Right renal cortex interstitium (tissue), 3 donors: ENCODE measurements around the gene ERBB2. TPM values are rescaled to one million over a fixed set of nuclear protein-coding genes. Genes with fewer than 3 reads are reported as not detected.
"Not testable (repeated sequence)": the region's sequence is repeated elsewhere in the genome, so short reads cannot be mapped to it uniquely, and the experiment has no call there.

Experiments
- DNase-seq, 3 donors: peaks; one replicate each; pipeline ENCODE4 v3.0.0-alpha.2; 2013; ENCODE audit warnings: low read depth in 3 of 3, low spot score in 2 of 3
- polyA plus RNA-seq, 3 donors: library from polyadenylated mRNA; unstranded; fragments of 120-200 nt; gene quantifications; one replicate each; pipeline ENCODE4 v1.2.1, GENCODE V29; 2013; ENCODE audit not compliant: insufficient read length in 3 of 3

The ERBB2 gene
- polyA plus RNA-seq, 3 donors = 174 to 185 (median 182) TPM

- no peak for DNase-seq
These were observed 56.7 kb downstream of the ERBB2 start for GRCh38 chr17:39756380-39757079.

GRCh38 chr17:39757176-39757662 is 57.4 kb downstream of the ERBB2 start:
- no peak for DNase-seq

DNA sequence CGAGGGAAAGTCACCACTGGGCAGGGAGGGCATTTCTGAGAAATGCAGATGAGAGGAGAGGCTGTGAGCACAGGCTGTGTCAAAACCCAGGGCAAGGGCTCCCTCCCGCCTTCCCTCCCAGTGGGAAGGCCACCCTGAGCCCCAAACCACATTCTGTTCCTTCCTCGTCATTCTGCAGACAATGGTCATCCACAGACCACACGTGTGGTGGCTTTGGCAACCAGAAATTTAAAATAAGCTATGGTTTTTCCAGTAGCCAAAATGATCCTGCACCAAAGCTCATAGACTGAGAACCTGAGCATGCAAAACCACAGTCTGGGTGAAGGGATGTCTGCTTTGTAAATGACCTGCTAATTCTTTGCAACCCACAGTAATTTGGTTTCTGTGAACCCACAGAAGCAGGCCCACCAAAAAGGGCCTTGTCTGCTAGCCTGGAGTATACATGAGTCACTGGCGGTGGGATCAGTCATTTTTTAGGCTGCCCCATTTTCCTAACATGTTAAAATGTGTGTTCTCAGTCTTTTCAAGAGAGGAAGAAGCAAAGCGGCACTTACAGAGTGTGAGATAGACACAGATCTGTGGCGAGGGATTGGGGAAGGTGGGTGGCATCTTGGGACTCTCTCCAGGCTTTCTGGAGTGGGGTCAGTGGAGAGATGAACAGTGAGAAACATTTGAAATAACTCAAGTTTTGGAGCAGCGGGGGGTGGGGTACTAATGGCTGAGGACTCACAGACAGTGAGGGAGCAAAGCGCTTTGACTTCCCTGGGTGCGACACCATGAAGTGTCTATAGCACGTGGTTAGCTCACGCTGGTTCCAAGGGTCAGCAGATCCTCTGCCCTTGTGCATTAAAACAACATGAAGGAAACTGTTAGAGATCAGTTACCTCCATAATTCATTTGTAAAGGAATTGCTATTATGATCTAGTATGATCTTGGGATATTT is 58.3 kb downstream of the ERBB2 start:
- DNase-seq = no peak

- DNase-seq = no peak
These were observed 59.3 kb downstream of the ERBB2 start for GRCh38 chr17:39759204-39759603.

DNA sequence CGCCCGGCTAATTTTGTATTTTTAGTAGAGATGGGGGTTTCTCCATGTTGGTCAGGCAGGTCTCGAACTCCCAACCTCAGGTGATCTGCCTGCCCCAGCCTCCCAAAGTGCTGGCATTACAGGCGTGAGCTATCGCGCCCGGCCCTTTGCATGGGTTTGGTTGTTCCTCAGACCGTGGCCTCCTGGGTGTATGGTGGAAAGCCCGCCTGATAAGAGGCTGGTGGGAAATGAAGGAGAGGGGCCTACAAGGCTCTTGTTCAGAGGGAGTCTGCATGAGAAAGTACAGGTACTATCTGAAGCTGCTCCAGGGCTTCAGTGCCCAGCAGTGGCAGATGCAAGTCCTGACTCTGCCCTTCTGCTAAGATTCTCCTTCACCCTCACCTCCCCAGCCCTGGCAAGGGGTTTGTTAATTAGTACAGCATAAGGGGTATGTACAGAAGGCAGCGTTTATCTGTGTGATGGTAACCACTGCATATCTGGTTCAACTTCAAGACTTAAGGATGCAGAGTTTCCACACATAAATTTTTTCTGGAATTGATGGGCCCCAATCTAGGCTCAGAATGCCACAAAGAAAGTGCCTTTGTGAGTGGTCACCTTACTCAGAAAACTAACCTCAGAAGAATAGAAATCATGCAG is 62.1 kb downstream of the ERBB2 start:
- no peak for DNase-seq

DNA sequence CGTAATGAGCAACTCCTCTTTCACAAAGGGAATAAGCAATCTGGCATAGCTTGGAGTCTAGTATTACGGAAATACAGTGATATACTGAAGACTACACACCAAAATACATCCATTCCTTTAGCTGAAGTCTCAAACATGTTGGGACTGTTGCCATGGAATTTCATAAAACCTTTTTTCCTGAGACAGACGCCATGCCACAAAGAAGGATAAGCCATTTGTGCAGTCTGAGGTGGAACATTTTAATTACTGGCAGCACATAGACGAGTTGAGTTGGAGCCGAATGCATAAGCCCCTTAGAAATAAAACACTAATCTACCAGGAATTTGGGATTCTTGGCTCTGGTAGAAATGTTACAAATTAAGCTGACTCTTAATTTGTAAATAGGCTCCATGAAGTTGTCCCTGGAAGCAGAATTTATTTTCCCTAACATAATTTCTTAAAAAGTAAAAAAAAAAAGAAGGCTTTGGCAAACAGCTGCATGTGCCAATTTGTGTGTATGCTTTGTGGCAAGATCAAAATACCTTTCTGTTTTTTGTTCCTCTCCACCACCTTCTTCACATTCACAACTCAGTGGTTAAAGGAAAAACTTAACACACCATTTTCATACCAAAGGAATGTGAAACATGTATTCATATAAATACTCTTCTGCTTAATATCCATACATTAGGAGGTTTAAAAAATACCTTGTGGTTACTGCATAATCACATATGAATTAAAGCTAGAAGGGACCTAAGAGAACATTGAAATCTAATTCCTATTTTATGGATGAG is 63.4 kb downstream of the ERBB2 start:
- no peak for DNase-seq

- DNase-seq = not testable (repeated sequence)
These were observed 64.3 kb downstream of the ERBB2 start for GRCh38 chr17:39764171-39764570.

DNA sequence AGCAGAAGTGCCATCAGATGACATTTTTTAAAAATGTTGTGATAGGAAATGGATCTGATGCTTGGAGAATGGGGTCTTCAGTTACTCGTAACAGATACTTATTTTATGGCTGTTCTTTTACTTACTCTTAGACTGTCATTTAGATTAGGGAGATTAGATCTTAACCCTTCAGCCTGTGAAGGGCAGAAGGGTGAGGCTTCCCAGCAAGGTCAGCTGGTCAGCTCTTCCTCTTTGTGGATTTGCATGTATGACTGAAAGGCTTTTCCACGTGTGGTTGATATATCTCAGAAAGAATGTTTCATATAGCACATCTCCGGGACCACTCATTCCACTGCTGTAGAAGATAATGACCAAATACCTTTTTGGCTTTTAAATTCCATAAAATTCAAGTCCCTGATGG is 65.3 kb downstream of the ERBB2 start:
- no peak for DNase-seq

- DNase-seq = no peak
These were observed 65.9 kb downstream of the ERBB2 start for GRCh38 chr17:39765766-39766165.

DNA sequence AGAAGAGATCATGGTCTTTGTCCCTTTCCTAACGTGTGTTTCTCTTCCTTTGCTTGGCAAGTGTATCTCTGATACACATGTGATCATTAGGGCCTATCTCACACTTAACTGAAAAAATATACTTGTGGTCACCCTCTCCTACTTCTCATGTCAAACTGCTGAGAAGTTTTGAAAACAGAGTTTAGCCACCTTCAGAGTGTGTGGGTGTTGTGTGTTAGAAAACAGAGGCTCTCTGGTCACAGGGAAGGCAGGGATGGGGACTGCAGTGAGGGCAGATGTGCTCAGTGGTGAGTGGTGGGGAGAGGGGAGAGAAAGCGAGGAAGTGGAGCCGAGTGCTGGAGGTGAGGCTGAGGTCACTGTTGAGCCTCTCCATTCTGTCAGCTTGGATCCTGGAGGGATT is 67.3 kb downstream of the ERBB2 start:
- DNase-seq = no peak

- DNase-seq = no peak
These were observed 70.2 kb downstream of the ERBB2 start for GRCh38 chr17:39769974-39770587.

DNA sequence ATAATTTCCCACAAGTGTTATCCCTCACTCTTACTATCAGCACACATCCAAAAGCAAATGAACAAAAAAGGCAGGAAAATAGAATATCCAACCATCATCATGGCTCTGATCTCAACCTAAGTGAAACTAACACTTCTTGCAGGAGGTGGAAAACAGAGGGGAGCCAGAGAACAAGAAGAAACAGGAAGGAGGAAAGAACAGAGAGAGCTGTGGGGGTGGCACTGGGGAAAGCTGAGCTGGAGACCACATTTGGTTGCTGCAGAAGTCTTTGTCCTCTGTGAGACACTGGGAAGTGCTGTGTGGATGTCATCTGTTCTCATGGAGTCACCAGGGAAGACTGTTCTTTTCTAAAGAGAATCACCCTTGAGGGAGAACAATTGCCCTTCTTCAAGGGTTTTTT is 72.6 kb downstream of the ERBB2 start:
- no peak for DNase-seq

DNA sequence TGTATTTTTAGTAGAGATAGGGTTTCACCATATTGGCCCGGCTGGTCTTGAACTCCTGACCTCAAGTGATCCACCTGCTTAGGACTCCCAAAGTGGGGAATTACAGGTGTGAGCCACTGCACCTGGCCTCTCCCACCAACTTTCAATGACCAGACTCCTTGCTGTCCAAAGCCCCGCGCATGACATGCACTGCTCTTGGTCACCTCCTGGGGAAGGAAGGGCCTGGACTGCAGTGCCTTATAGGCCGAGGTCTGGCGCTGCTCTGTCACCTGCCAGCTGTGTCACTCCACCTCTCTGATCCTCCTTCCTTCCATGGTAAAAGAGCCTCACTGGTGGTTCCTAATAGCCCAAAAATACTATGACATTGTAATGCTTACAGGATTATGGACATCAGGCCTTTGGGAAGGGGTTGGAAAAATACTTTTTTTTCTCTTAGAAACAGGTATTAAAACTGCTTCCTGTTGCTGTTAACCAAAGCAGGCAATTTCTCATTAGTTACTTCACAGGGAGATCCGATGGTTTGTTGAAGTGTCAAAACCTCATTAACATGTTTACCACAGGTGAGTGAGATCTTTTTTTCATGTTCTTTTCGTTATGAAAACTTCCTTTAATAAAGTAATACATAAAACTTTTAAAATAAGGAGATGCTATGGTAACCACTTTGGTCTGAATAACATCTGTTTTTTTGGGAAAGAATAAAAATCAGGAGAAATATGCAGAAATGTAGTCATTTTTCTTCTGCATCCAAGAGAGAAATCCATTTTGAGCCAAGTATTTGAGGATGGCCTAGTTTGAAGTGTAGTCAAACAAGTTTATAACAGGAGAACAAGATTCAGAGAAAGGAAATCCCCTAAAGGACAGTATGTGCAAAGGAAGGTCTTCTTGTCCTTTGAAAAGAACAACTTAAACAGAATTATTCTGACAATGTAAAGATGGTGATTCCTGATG is 73.4 kb downstream of the ERBB2 start:
- no peak for DNase-seq

DNA sequence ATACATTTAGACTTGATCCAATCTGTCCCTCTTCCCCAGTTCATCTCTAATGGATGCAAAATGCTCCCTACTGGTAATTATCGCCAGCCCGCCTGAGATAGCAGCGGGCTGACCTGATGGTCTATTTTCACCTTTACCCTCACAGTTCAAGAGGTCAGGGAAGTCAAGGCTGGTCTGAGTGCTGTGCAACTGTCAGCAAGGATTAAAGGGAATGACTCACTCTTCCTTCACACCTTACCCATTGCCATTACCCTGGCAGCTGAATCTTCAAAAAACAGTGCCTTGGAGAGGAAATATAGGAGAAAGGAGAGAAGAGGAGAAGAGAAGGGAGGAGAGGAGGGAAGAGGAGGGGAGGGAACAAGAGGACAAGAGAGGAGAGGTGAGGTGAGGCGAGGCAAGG is 74.2 kb downstream of the ERBB2 start:
- no peak for DNase-seq

GRCh38 chr17:39775031-39775430 is 75.2 kb downstream of the ERBB2 start:
- DNase-seq = no peak

DNA sequence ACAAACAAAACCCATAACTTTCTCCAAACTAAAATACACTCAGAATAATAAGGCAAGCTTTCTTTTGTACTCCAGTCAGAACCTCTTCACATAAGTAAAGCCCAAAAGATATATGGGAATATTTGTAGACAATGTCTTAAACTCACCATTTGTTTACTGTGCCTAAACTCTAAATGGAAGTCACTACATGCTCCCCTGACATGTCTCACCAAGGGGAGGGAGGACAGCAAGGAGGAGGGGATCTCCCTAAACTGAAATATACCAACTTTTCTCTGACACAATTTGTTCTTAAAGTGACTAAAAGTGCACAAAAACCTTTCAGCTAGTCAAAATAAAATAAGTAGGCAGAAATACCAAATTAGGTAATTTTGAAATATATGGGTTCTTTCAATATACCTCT is 76.4 kb downstream of the ERBB2 start:
- DNase-seq = no peak

DNA sequence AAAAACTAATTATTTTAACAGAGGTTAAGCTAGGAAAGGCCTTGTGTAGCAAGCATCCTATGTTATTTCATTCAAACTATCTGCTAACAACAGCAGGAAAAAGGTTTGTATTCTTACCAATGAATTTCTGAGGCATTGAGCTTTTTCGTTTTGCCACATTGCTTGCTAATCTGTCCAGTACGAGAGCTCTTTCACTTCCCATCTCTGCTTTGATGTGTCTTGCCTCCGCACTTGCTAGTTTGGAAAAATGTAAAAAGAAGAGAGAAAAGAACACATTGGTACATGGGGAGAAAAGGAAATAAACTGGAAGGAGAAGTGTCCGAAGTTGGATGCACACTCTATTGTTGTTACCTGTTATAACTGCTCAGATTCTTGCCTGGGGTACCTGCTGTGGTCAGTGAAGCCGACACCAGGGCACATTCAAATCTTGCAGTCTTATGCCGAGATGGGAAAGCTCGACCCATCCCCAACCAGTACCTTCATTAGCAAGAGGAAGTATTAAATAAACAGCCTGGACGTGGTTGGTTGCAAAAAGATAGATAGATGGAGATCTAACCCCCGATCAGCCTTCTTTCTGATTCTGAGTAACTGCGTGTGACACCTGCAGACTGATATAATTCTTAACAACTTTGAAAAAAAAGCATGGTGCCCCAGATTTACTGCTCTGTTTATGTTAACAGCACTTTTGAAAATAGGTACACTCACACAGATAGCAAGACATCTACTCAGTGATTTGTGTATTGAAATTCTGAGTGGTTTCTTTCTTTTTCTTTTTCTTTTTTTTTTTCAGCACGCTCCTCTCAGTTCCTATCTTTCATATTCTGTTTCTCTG is 77.9 kb downstream of the ERBB2 start:
- no peak for DNase-seq
